CD4-positive, alpha-beta T cell treated with Interferon gamma for 1 hour (primary cell): Measurements from ENCODE around the gene ADAMTSL4.

Source experiments
- DNase-seq: peaks from one replicate; pipeline ENCODE4 v3.0.0-alpha.2; 2020

ADAMTSL4 gene

GRCh38 chr1:150548632-150549495, at the start of gene ADAMTSL4:
TSS of gene ADAMTSL4 (plus strand) at chr1:150549408. CDS start at chr1:150552289, 2,881 bp downstream.
- no peak for DNase-seq

GRCh38 chr1:150505431-150505830, 43.8 kb upstream of the ADAMTSL4 start:
- no peak for DNase-seq

GRCh38 chr1:150507912-150508864, 41.0 kb upstream of the ADAMTSL4 start, which contains the start of gene ECM1:
TSS of gene ECM1 (plus strand) at chr1:150508109. CDS start at chr1:150508210, 101 bp downstream.
- peak; percentile 7 for DNase-seq

GRCh38 chr1:150508982-150509381, 40.2 kb upstream of the ADAMTSL4 start:
- DNase-seq, result no peak

- no peak for DNase-seq
Observed at GRCh38 chr1:150511551-150511950, 37.7 kb upstream of the ADAMTSL4 start.

- no peak for DNase-seq
Observed at GRCh38 chr1:150511985-150512660, 37.1 kb upstream of the ADAMTSL4 start.

- no peak for DNase-seq
Observed at GRCh38 chr1:150512846-150513245, 36.4 kb upstream of the ADAMTSL4 start.

GRCh38 chr1:150513351-150513791, 35.8 kb upstream of the ADAMTSL4 start:
- DNase-seq, result no peak

- no peak for DNase-seq
Observed at GRCh38 chr1:150514260-150514659, 34.9 kb upstream of the ADAMTSL4 start.

- DNase-seq, result no peak
Observed at GRCh38 chr1:150514913-150515327, 34.3 kb upstream of the ADAMTSL4 start.

GRCh38 chr1:150515328-150516049, 33.7 kb upstream of the ADAMTSL4 start, which contains the start of gene FALEC:
TSS of gene FALEC (plus strand) at chr1:150515752.
- DNase-seq, result peak; percentile 94

GRCh38 chr1:150516050-150516591, 33.1 kb upstream of the ADAMTSL4 start:
- DNase-seq, result no peak

- no peak for DNase-seq
Observed at GRCh38 chr1:150516616-150517015, 32.6 kb upstream of the ADAMTSL4 start.

GRCh38 chr1:150521196-150521968, 27.8 kb upstream of the ADAMTSL4 start:
- no peak for DNase-seq

GRCh38 chr1:150525348-150525747, 23.9 kb upstream of the ADAMTSL4 start:
- no peak for DNase-seq

GRCh38 chr1:150528196-150528595, 21.0 kb upstream of the ADAMTSL4 start:
- DNase-seq, result no peak

GRCh38 chr1:150529017-150529416, 20.2 kb upstream of the ADAMTSL4 start:
- no peak for DNase-seq

- DNase-seq, result no peak
Observed at GRCh38 chr1:150530491-150531159, 18.6 kb upstream of the ADAMTSL4 start.

GRCh38 chr1:150532860-150533259, 16.3 kb upstream of the ADAMTSL4 start:
- DNase-seq, result no peak

- no peak for DNase-seq
Observed at GRCh38 chr1:150534002-150534401, 15.2 kb upstream of the ADAMTSL4 start.
